ENCODE results near the gene ADGRB3. TPM values are rescaled to one million over a fixed set of nuclear protein-coding genes. Genes with fewer than 3 reads are reported as not detected.

The ADGRB3 gene
- total RNA-seq, 1 experiment from 2014 or later, result 7.7 TPM

DNA sequence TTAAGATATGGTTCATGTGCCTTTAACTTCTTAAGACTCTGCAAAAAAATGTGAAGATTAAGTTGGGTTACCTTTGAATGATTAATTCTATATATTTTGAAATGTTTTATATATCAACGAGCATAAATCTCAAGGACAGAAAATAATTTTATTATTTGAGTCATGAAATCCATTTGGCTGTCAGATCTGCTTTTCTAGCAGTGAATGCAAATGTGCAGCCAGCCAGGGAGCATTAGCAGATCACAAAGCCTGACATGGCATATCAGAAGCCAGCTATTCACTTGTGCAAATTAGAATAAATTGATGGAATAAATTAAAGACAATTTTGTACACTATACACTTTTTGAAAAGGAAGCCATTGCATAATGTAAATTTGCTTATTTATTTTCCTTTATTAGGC is 424.3 kb downstream of the ADGRB3 start:
- Histone ChIP-seq H3K4me3 (ENCODE audit: low read depth, low read length, poor library complexity, severe bottlenecking) (no peak overlapping the region), H3K27me3 (replicated peaks; ENCODE audit: insufficient read depth, low read depth, low read length, poor library complexity) (no peaks in the 10 kb centered on the region), H3K4me1 (ENCODE audit: insufficient read depth, low read length, poor library complexity, severe bottlenecking) (no peaks in the 10 kb centered on the region), H3K36me3 (ENCODE audit: insufficient read depth, low read length, poor library complexity, severe bottlenecking) (no peaks in the 10 kb centered on the region), H3K9me3 (ENCODE audit: low read depth, low read length, poor library complexity, severe bottlenecking) (no peaks in the 10 kb centered on the region), H3K27ac (ENCODE audit: low read depth, low read length, poor library complexity, severe bottlenecking) (no peak overlapping the region)
- CTCF ChIA-PET, result no interaction called here
- no TSS peak for BruUV-seq (replicated peaks)
- intact Hi-C loops (cut with micrococcal nuclease; ENCODE audit: unreplicated experiment), result no loop called here
- no peak for DNase-seq (ENCODE audit: low spot score)
- TF ChIP-seq, protein P1, sequence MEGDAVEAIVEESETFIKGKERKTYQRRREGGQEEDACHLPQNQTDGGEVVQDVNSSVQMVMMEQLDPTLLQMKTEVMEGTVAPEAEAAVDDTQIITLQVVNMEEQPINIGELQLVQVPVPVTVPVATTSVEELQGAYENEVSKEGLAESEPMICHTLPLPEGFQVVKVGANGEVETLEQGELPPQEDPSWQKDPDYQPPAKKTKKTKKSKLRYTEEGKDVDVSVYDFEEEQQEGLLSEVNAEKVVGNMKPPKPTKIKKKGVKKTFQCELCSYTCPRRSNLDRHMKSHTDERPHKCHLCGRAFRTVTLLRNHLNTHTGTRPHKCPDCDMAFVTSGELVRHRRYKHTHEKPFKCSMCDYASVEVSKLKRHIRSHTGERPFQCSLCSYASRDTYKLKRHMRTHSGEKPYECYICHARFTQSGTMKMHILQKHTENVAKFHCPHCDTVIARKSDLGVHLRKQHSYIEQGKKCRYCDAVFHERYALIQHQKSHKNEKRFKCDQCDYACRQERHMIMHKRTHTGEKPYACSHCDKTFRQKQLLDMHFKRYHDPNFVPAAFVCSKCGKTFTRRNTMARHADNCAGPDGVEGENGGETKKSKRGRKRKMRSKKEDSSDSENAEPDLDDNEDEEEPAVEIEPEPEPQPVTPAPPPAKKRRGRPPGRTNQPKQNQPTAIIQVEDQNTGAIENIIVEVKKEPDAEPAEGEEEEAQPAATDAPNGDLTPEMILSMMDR (conservative IDR thresholded peaks at IDR 0.05; ENCODE audit: low read depth, low read length), result no peak
- no peak for TF ChIP-seq EZH2 (IDR thresholded peaks at IDR 0.05; ENCODE audit: borderline replicate concordance, low read depth, low read length, poor library complexity, severe bottlenecking)
- POLR2A ChIA-PET (ENCODE audit: low non-redundant PET), result no interaction called here

DNA sequence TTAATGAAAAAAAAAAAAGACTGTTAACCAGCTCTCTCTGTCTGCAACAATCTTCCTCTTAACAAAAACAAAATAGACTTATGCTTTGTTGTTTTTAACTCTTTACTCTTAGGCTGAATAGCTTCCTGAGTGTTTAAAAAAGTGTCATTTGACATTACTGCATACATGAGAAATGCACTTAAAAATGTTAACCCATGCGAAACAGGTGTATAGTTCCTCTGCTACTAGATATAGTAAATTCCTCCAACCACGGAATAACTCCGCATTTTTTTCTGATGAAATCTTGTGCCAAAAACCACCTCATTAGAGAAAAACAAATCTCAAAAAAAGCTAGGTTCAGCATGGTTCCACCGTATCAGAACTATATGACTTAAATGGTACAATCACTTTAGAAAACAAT is 426.0 kb downstream of the ADGRB3 start:
- intact Hi-C loops (cut with micrococcal nuclease; ENCODE audit: unreplicated experiment), result no loop called here
- POLR2A ChIA-PET (ENCODE audit: low non-redundant PET), result no interaction called here
- Histone ChIP-seq H3K9me3 (ENCODE audit: low read depth, low read length, poor library complexity, severe bottlenecking) (no peaks in the 10 kb centered on the region), H3K27ac (ENCODE audit: low read depth, low read length, poor library complexity, severe bottlenecking) (no peak overlapping the region), H3K4me3 (ENCODE audit: low read depth, low read length, poor library complexity, severe bottlenecking) (no peak overlapping the region), H3K4me1 (ENCODE audit: insufficient read depth, low read length, poor library complexity, severe bottlenecking) (no peaks in the 10 kb centered on the region), H3K27me3 (replicated peaks; ENCODE audit: insufficient read depth, low read depth, low read length, poor library complexity) (no peaks in the 10 kb centered on the region), H3K36me3 (ENCODE audit: insufficient read depth, low read length, poor library complexity, severe bottlenecking) (no peaks in the 10 kb centered on the region)
- TF ChIP-seq EZH2 (IDR thresholded peaks at IDR 0.05; ENCODE audit: borderline replicate concordance, low read depth, low read length, poor library complexity, severe bottlenecking), result no peak
- TF ChIP-seq, protein P1 (conservative IDR thresholded peaks at IDR 0.05; ENCODE audit: low read depth, low read length), result no peak
- CTCF ChIA-PET, result no interaction called here
- no peak for DNase-seq (ENCODE audit: low spot score)
- no TSS peak for BruUV-seq (replicated peaks)

DNA sequence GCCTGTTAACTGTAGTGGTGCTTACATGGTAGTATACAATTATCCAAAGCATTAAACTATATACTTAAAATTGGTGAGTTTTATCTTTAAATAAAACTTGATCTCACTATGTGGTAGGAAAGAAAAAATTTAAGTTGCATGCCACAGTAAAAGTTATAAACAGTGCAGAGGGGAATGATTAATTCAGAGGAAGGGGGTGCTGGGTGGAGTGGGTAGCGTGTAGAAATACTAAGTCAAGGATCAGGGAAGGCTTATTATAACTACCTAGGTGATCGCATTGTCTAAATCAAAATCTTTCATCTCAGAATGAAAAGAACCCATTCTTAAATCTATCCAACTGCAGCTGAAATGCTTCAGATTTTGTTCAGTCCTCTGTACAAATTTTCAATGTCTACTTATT is 428.3 kb downstream of the ADGRB3 start:
- intact Hi-C loops (cut with micrococcal nuclease; ENCODE audit: unreplicated experiment), result no loop called here
- H3K4me3 ChIP-seq (ENCODE audit: low read depth, low read length, poor library complexity, severe bottlenecking), result no peak overlapping the region

More for the DNA sequence above, 428.3 kb downstream of the ADGRB3 start:
- Histone ChIP-seq H3K27me3 (replicated peaks; ENCODE audit: insufficient read depth, low read depth, low read length, poor library complexity) (no peaks in the 10 kb centered on the region), H3K27ac (ENCODE audit: low read depth, low read length, poor library complexity, severe bottlenecking) (no peak overlapping the region), H3K9me3 (ENCODE audit: low read depth, low read length, poor library complexity, severe bottlenecking) (no peaks in the 10 kb centered on the region), H3K4me1 (ENCODE audit: insufficient read depth, low read length, poor library complexity, severe bottlenecking) (no peaks in the 10 kb centered on the region), H3K36me3 (ENCODE audit: insufficient read depth, low read length, poor library complexity, severe bottlenecking) (no peaks in the 10 kb centered on the region)
- TF ChIP-seq, protein P1 (conservative IDR thresholded peaks at IDR 0.05; ENCODE audit: low read depth, low read length), result no peak
- TF ChIP-seq EZH2 (IDR thresholded peaks at IDR 0.05; ENCODE audit: borderline replicate concordance, low read depth, low read length, poor library complexity, severe bottlenecking), result no peak
- BruUV-seq (replicated peaks), result no TSS peak
- POLR2A ChIA-PET (ENCODE audit: low non-redundant PET), result no interaction called here
- DNase-seq (ENCODE audit: low spot score), result no peak
- CTCF ChIA-PET, result no interaction called here

Measured in A673 (cell line).